GM21723 (cell line): ENCODE measurements around the gene EFNA5.
A peak's percentile ranks its signal among the peaks of the same experiment; 100 is the strongest.

Experiments
- ATAC-seq: cut with Tn5 transposase; IDR thresholded peaks from one replicate; pipeline ENCODE4 v1.9.1; 2021; ENCODE audit warnings: mild to moderate bottlenecking, moderate library complexity; ENCODE audit not compliant: unreplicated experiment

EFNA5 gene

DNA sequence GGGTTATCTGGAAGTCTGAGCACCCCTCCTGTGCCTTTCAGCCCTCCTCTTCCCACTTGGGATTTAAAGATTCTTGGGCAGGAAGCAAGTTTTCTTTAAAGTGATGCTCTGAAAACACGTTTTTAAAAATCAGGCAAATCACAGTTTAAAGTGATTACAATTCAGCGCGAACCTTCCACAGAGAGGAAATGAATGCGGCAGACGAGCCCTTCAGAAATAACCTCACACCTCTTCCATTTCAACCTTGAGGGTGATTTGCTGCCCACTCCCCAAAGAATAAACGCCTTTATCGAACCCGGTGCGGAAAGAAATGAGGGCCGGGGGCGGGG is 2.3 kb upstream of the EFNA5 start:
- ATAC-seq: no peak

DNA sequence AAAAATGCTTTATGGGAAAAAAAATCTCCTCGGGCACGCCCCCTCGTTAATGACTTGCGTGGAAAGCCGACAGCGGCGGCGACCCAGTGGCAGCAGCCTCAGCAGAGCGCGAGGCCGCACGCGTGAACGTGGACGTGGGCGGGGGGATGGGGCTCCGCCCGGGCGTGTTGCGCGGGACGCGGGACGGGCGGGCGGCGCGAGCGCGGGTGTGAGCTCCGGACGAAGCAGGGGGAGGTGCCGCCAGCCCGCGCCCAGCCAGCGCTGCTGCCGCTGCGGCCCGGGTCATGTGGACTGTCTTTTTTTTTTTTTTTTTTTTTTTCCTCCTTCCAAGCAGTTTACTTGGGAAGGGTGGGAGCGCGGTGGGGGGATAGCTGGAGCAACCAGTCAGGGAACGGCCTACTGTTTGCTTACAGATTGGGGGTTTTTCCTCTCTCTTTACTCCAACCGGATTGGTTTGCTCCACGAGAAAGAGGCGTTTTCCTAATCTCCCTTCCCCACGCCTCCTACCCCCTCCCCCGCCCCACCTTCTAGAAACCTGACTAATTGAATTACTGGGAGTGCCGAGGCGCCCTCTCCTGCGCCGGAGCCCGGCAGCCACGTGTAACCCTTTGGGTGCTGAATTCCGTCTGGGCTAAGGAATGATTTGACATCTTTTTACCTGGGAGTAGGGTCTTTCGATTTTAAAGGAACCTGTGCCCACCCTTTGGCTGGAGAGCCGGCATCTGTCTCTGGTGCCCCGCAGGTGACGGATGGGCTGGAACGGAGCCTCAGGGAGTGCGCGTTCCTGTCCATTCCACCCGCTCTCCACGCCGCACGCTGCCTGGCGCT is 1.7 kb upstream of the EFNA5 start:
- ATAC-seq: no peak

DNA sequence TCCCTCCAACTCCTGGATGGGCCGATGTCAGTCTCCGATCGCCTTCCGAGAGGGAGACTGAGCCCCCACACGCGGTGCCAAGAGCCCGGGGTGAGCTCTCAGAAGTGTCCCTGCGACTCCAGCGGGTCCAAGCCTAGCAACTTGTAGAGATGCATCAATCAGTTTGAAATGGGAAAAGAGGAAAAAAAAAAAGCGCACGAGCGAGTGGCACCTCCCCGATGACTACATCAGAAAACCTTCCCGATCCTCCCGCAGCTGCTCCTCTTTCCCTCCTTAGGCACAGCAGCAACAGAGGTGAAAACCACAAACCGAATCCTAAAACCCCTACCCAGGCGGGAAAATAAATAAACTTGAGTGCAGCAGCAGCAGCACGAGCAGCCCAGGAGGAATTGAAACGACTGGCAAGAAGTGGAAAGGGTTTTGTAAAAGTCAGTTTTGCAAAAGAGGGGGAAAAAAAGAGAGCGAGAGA is 1.0 kb upstream of the EFNA5 start:
- ATAC-seq: no peak

- peak; percentile 25 for ATAC-seq
Measured at GRCh38 chr5:107670087-107670931, 428 bp downstream of the EFNA5 start.

GRCh38 chr5:107669096-107670031 is 1.4 kb downstream of the EFNA5 start:
- no peak for ATAC-seq

- no peak for ATAC-seq
Measured at GRCh38 chr5:107668154-107669095, 2.3 kb downstream of the EFNA5 start.

DNA sequence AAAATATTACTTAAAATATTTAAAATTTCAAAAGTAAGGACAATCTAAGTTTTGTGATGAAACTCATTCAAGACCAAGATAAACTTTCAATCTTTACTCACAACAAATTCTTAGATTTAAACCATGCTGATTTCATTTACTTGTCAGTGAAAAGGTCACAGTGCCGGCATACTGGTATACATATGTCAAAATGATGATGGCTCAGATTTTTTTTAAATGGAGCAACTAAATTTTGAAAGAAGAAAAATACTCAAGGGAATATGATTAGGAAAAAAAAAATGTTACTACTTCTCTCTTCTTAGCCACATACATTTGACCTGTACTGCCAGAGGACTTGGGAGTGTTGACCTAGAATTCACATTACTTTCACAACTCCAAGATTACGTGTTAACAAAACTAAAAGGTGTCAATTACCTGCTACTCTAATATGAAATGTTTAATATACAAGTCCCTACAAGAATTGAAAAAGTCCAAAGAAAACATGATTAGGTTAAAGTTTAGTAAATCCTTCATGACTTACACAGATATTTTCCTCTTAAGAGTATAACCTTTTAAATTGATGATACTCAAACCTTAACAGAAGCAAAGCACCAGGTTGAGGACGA is 4.6 kb downstream of the EFNA5 start:
- ATAC-seq: no peak

GRCh38 chr5:107665036-107665570 is 5.6 kb downstream of the EFNA5 start:
- ATAC-seq: no peak

DNA sequence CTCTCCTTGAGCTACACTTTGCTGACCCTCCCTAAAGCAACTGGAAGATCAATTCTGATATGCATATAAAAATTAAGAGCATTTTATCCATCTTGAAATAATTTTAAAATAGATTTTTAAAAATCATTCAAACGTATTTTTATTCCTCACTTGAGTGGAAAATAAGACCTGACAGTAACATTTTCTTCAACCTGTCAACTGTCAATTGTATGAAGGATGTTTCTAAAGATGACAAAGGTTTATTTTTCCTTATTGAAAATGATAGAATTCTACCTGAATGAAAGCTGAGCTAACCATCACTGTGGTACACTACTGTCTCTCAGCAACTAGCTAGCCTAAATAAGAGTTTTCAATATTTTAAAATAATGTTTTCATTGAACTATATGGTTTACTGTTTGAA is 7.0 kb downstream of the EFNA5 start:
- no peak for ATAC-seq

DNA sequence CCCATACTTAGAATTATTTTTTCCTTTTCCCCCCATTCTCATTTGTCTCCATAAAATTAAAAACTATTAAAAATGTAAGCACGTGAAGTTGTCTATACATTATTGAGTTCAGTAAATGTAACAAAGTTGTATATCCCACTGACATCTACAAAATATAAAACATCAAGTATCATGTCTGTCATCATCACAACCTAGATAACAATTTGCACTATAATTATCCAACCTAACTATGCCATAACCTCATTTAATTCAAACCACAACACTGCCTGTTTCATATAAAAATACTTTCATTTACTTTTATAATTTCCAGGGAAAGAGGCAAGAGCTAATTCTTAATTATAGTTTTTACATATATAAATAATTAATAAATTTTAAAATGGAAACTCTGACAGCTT is 9.1 kb downstream of the EFNA5 start:
- ATAC-seq: no peak

DNA sequence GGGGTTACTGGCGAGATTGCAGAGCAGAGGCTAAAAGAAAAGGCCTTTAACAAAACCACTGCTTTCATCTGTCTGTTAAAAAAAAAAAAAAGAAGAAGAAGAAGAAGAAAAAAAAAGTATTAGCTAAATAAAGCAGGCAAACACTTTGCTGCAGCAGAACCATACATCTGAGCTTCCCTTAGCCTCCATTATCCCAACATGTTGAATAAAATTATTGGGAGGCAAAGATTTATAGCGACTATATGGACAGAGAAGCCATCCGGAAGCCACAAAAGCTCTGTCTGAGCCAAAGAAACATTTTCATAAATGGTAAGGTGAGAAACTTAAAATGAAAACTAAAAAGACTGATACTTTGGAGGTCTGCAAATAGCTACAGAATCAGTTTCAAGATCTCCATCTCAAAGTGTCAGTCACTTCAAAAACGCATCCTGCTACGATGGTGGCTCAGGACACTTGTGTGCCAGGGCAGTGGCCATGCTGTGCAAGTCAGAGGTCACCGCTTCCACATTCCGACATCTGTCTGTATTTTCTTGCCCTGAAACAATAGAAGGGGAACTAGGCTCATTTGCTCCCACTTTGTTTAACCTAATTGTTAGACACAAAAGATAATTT is 9.6 kb downstream of the EFNA5 start:
- ATAC-seq: no peak

DNA sequence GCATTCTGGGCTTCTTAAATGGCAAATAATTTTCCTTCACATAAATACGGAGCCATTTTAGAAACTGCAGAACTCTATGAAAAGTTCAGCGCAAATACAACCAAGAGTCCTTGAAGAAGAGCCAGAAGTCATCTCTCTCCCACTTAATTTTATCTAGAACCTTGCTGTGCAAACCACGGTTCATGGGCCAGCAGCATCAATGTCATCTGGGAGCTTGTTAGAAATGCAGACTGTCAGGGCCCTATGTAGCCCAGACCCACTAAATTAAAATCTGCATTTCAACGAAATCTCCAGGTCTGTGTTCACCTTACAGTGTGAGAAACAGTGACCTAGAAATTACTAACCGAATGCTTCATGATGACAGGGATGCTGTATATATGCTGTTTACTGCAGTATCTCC is 12.2 kb downstream of the EFNA5 start:
- ATAC-seq: no peak

DNA sequence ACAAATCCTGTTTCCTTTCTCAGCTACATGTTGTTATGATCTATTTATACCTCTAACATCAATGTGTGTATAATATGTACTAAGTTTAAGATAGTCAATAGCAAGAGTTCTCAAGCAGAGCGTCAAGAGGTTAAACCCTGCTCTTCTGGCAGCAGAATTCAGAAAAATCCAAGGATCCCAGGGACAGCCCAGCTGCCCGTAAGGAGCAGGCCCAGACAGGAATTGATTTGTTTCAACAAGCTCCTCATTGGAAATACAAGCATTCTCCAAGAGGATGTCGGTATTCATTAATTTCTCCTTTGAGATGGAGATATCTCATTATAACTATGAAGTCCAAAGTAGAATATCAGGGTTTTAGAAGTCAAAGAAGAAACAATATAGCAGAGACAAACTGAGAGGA is 14.9 kb downstream of the EFNA5 start:
- ATAC-seq: no peak

- ATAC-seq: no peak
Measured at GRCh38 chr5:107654827-107655226, 15.9 kb downstream of the EFNA5 start.

- ATAC-seq: no peak
Measured at GRCh38 chr5:107653685-107654084, 17.1 kb downstream of the EFNA5 start.

DNA sequence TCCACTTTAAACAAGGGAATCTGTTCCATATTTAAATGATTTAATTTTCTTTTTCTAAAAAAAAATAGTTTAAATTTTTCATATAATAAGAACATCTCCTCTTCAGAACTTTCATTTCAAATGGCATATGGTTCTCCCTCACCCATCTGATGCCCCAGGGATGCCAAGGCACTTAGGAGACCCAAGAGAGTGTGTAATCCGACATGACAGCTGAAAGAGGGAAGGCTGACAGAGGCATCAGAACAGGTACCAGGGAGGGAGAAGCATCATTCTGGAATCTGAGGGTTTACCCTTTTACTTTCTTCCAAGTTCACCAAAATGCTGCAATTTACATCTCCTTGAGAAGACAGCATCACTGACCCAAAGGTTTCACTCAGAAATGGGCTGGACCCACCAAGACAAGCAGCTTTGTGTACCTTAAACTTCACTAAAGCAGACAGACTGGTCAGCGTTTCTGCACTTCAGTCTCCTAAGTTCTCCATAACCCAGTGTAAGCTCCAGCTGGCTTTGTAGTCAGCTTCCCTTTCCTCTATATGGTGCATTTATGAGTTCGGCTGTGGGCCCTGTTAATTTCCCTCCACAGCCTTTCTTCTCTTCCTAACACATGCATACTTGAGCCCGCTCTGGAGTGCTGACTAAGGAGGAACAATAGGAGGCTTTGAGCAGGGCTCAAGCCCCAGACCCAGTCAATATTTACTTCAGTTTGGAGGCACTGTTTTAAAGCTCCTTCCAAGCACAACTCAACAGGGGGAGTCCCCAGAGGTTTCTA is 17.7 kb downstream of the EFNA5 start:
- no peak for ATAC-seq

GRCh38 chr5:107652408-107652807 is 18.3 kb downstream of the EFNA5 start:
- no peak for ATAC-seq

DNA sequence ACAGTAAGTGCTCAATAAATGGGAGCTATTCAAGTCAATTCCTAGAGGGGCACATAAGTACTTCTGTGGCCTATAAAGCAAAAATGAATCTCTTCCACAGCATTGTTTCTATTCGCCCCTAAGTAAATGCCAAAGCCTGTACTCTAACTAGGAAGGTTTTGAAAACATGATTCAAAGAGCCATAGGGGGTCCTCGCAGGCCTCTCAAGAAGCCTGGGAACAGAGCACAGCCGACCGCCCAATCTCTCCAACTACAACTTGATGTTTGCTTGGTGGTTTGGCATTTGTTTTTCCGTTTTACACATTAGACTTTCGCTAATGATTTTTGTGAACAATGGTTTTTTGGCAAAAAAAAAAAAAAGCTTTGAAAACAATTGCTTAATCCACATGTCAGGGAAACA is 19.4 kb downstream of the EFNA5 start:
- ATAC-seq: no peak
